K562 (cell line): ENCODE data around the gene FAM117A. TPM values are rescaled to one million over a fixed set of nuclear protein-coding genes. Genes with fewer than 3 reads are reported as not detected.

Experiments used
- BCL6 ChIP-seq: fragments of 250-450 bp; sonication (Bioruptor Pico); IDR thresholded peaks from 2 replicates; pipeline ENCODE4 v1.4.0; 2020
- CAMTA2 ChIP-seq: fragments of 250-450 bp; sonication (Bioruptor Pico); conservative IDR thresholded peaks from 2 replicates; pipeline ENCODE4 v1.5.1; 2022
- CBFA2T2 ChIP-seq: fragments of 450-650 bp; conservative IDR thresholded peaks from 2 replicates; pipeline ENCODE4 v1.6.1; 2017; ENCODE audit warnings: mild to moderate bottlenecking
- CREB1 ChIP-seq, 2 experiments: sonication (generic) in 1 of 2; formaldehyde crosslinking in 1 of 2; IDR thresholded peaks; 2 replicates each; pipeline versions ENCODE4 v1.6.1 to v1.8.0; 2012 to 2022; ENCODE audit warnings: inconsistent platforms in 1 of 2, mild to moderate bottlenecking in 1 of 2, missing genetic modification reagents in 1 of 2, moderate library complexity in 1 of 2
- DPF2 ChIP-seq: fragments of 450-650 bp; IDR thresholded peaks from 2 replicates; pipeline ENCODE4 v1.6.1; 2016
- EP300 ChIP-seq: IDR thresholded peaks from 2 replicates; pipeline ENCODE4 v1.6.1; 2012; ENCODE audit warnings: low read length, improper control_type of control experiment
- KLF1 ChIP-seq: fragments of 450-650 bp; IDR thresholded peaks from 2 replicates; pipeline ENCODE4 v1.6.1; 2016; ENCODE audit warnings: missing genetic modification characterization, missing compliant biosample characterization
- NCOR1 ChIP-seq: fragments of 450-650 bp; IDR thresholded peaks from 2 replicates; pipeline ENCODE4 v1.6.1; 2016; ENCODE audit warnings: mild to moderate bottlenecking, moderate library complexity
- NFIC ChIP-seq: fragments of 450-650 bp; IDR thresholded peaks from 2 replicates; pipeline ENCODE4 v1.6.1; 2017; ENCODE audit warnings: mild to moderate bottlenecking, inconsistent platforms
- NFXL1 ChIP-seq: fragments of 450-650 bp; formaldehyde crosslinking; IDR thresholded peaks from 2 replicates; pipeline ENCODE4 v1.4.0; 2021; ENCODE audit warnings: mild to moderate bottlenecking
- NR4A1 ChIP-seq, 2 experiments: fragments of 250-450 bp in 1 of 2; fragments of 450-650 bp in 1 of 2; sonication (Bioruptor Pico) in 1 of 2; IDR thresholded peaks; 2 replicates each; pipeline versions ENCODE4 v1.4.0 to v1.6.1; 2016 to 2020; ENCODE audit warnings: mild to moderate bottlenecking in 2 of 2, missing compliant biosample characterization in 1 of 2, missing genetic modification characterization in 1 of 2, moderate library complexity in 1 of 2
- PPARD ChIP-seq: fragments of 250-450 bp; sonication (Bioruptor Pico); IDR thresholded peaks from 2 replicates; pipeline ENCODE4 v1.8.0; 2022; ENCODE audit warnings: inconsistent platforms, mild to moderate bottlenecking, moderate library complexity
- RCOR1 ChIP-seq, 2 experiments: IDR thresholded peaks; 2 replicates each; pipeline ENCODE4 v1.6.1; 2012; ENCODE audit warnings: low read depth in 2 of 2, low read length in 2 of 2, borderline replicate concordance in 1 of 2, improper control_type of control experiment in 1 of 2
- SRSF9 ChIP-seq: fragments of 200-400 bp; formaldehyde crosslinking; IDR thresholded peaks from 2 replicates; pipeline ENCODE4 v1.6.1; 2017; ENCODE audit warnings: low read depth, low read length, borderline replicate concordance
- TAF15 ChIP-seq: fragments of 200-400 bp; formaldehyde crosslinking; IDR thresholded peaks from 2 replicates; pipeline ENCODE4 v1.6.1; 2017; ENCODE audit warnings: mild to moderate bottlenecking, low read depth, low read length, moderate library complexity
- TCF3 ChIP-seq: sonication (generic); formaldehyde crosslinking; IDR thresholded peaks from 2 replicates; pipeline ENCODE4 v1.4.0; 2020; ENCODE audit warnings: mild to moderate bottlenecking, missing genetic modification reagents
- TFAM ChIP-seq: fragments of 250-450 bp; sonication (Bioruptor Pico); conservative IDR thresholded peaks from 2 replicates; pipeline ENCODE4 v1.5.0; 2021; ENCODE audit warnings: mild to moderate bottlenecking, moderate library complexity
- XRCC5 ChIP-seq: fragments of 200-400 bp; formaldehyde crosslinking; IDR thresholded peaks from 2 replicates; pipeline ENCODE4 v1.6.1; 2017; ENCODE audit warnings: low read depth, mild to moderate bottlenecking, low read length
- ZSCAN32 ChIP-seq: fragments of 450-650 bp; formaldehyde crosslinking; IDR thresholded peaks from 2 replicates; pipeline ENCODE4 v1.4.0; 2020; ENCODE audit warnings: mild to moderate bottlenecking, moderate library complexity
- polyA plus RNA-seq, 8 experiments: library from polyadenylated mRNA; depleted of rRNA in 4 of 8; stranded (reverse) in 5 of 8; unstranded in 3 of 8; fragments of >200 nt; fragmentation: Nextera tagmentation in 2 of 8; fragmentation: Illumina TruSeq in 1 of 8; extraction: Ambion mirVana in 2 of 8; extraction: Trizol in 1 of 8; gene quantifications; 2 replicates each; pipeline versions ENCODE4 v1.2.1 to v1.2.3, GENCODE V29; 2011 to 2014; ENCODE audit warnings: inconsistent platforms in 1 of 8, missing spikeins in 1 of 8
- total RNA-seq, 7 experiments: library from RNA; depleted of rRNA in 6 of 7; stranded (reverse); fragments of >200 nt in 6 of 7; fragmentation: Illumina TruSeq in 2 of 7; extraction: Trizol in 2 of 7; gene quantifications; 2 replicates each; pipeline versions ENCODE4 v1.2.1 to v1.2.3, GENCODE V29; 2011 to 2021; ENCODE audit warnings: low replicate concordance in 1 of 7
- TF ChIP-seq, protein P1 (sequence below): fragments of 450-650 bp; formaldehyde crosslinking; IDR thresholded peaks from 2 replicates; pipeline ENCODE4 v1.4.0; 2020; ENCODE audit warnings: mild to moderate bottlenecking
- TF ChIP-seq, protein P2 (sequence below), 2 experiments: fragments of 150-350 bp in 1 of 2; IDR thresholded peaks; 2 replicates each; pipeline ENCODE4 v1.6.1; 2012 to 2016; ENCODE audit warnings: low read depth in 2 of 2, low read length in 2 of 2, mild to moderate bottlenecking in 1 of 2, moderate library complexity in 1 of 2
- TF ChIP-seq, protein P3 (sequence below): fragments of 250-450 bp; sonication (Bioruptor Pico); IDR thresholded peaks from 2 replicates; pipeline ENCODE4 v1.9.0; 2021; ENCODE audit warnings: mild to moderate bottlenecking, inconsistent platforms

The FAM117A gene
- total and polyA plus RNA-seq, 9 of the 15 experiments (the other 6 are each of a cell fraction or from before 2014, with no cell fraction given): 3.1 to 79.7 (median 36.6) TPM

DNA sequence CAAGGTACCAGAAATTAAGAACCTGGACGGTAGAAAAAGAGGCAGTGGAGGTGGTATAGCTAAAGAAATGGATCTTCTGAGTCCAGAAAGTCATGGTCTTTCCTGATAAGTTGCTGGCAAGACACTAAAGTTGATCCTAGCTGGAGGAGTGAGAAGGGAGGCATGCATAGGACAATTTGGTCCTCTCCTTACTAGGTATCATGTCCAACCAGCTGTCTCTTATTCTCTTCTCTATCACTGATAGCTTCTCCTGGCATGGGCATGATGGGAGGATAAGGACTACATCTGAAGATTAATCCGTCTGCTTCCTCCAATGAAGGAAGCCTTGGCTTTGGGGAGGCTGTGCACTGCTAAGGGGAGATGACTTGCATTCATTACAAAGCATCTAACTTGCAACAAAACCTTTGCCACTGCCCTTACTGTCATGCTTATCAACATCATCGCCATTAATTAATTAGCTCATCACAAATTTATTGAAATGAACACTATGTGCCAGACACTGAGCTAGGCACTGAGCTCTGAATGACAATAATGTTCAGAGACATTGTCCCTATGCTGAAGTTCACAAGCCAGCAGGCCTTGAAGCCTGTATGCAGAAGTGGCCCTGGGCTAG, 3.1 kb upstream of the FAM117A start (continued):
- TF ChIP-seq, protein P1, sequence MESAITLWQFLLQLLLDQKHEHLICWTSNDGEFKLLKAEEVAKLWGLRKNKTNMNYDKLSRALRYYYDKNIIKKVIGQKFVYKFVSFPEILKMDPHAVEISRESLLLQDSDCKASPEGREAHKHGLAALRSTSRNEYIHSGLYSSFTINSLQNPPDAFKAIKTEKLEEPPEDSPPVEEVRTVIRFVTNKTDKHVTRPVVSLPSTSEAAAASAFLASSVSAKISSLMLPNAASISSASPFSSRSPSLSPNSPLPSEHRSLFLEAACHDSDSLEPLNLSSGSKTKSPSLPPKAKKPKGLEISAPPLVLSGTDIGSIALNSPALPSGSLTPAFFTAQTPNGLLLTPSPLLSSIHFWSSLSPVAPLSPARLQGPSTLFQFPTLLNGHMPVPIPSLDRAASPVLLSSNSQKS (CRISPR knock-in tag): no peak
- peak; percentile 38; the same call in 1 of the 2 replicates for TF ChIP-seq NFIC
- TF ChIP-seq KLF1 (tag): no peak
- no peak for TF ChIP-seq NFXL1
- peak in 1 of 2 experiments; percentile 26; a peak in 1 of 4 replicates for TF ChIP-seq RCOR1 (IDR thresholded peaks at IDR 0.05; ENCODE audit: borderline replicate concordance in 1 of 2, low read depth in 2 of 2, low read length in 2 of 2)
- no peak for TF ChIP-seq SRSF9
- TF ChIP-seq, protein P2, sequence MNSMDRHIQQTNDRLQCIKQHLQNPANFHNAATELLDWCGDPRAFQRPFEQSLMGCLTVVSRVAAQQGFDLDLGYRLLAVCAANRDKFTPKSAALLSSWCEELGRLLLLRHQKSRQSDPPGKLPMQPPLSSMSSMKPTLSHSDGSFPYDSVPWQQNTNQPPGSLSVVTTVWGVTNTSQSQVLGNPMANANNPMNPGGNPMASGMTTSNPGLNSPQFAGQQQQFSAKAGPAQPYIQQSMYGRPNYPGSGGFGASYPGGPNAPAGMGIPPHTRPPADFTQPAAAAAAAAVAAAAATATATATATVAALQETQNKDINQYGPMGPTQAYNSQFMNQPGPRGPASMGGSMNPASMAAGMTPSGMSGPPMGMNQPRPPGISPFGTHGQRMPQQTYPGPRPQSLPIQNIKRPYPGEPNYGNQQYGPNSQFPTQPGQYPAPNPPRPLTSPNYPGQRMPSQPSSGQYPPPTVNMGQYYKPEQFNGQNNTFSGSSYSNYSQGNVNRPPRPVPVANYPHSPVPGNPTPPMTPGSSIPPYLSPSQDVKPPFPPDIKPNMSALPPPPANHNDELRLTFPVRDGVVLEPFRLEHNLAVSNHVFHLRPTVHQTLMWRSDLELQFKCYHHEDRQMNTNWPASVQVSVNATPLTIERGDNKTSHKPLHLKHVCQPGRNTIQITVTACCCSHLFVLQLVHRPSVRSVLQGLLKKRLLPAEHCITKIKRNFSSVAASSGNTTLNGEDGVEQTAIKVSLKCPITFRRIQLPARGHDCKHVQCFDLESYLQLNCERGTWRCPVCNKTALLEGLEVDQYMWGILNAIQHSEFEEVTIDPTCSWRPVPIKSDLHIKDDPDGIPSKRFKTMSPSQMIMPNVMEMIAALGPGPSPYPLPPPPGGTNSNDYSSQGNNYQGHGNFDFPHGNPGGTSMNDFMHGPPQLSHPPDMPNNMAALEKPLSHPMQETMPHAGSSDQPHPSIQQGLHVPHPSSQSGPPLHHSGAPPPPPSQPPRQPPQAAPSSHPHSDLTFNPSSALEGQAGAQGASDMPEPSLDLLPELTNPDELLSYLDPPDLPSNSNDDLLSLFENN (IDR thresholded peaks at IDR 0.05; ENCODE audit: low read depth in 2 of 2, low read length in 2 of 2): no peak
- peak; percentile 73 for TF ChIP-seq TCF3
- TF ChIP-seq NCOR1: peak; percentile 72
- TF ChIP-seq CBFA2T2: peak; percentile 71
- no peak for TF ChIP-seq NR4A1 (CRISPR knock-in tag; IDR thresholded peaks at IDR 0.05)
- TF ChIP-seq NR4A1 (tag; IDR thresholded peaks at IDR 0.05): no peak
- TF ChIP-seq TAF15: no peak
- TF ChIP-seq BCL6 (CRISPR knock-in tag): no peak
- 0 out of 2 replicates have a peak, but pooled peaks have one; percentile 51 for TF ChIP-seq DPF2
- TF ChIP-seq TFAM (CRISPR knock-in tag): no peak
- TF ChIP-seq, protein P3, sequence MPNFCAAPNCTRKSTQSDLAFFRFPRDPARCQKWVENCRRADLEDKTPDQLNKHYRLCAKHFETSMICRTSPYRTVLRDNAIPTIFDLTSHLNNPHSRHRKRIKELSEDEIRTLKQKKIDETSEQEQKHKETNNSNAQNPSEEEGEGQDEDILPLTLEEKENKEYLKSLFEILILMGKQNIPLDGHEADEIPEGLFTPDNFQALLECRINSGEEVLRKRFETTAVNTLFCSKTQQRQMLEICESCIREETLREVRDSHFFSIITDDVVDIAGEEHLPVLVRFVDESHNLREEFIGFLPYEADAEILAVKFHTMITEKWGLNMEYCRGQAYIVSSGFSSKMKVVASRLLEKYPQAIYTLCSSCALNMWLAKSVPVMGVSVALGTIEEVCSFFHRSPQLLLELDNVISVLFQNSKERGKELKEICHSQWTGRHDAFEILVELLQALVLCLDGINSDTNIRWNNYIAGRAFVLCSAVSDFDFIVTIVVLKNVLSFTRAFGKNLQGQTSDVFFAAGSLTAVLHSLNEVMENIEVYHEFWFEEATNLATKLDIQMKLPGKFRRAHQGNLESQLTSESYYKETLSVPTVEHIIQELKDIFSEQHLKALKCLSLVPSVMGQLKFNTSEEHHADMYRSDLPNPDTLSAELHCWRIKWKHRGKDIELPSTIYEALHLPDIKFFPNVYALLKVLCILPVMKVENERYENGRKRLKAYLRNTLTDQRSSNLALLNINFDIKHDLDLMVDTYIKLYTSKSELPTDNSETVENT (CRISPR knock-in tag): no peak
- no peak for TF ChIP-seq CAMTA2 (CRISPR knock-in tag)
- TF ChIP-seq PPARD: no peak
- TF ChIP-seq XRCC5: no peak
- TF ChIP-seq ZSCAN32 (CRISPR knock-in tag): no peak
- TF ChIP-seq EP300: peak; percentile 40; the same call in 1 of the 2 replicates
- TF ChIP-seq CREB1 (IDR thresholded peaks at IDR 0.05): no peak
- TF ChIP-seq CREB1 (CRISPR knock-in tag; IDR thresholded peaks at IDR 0.05): no peak
